GM12878 (cell line): ENCODE measurements around the gene ARCN1. TPM values are rescaled to one million over a fixed set of nuclear protein-coding genes. Genes with fewer than 3 reads are reported as not detected.

Source experiments
- ATAC-seq: fragments of 200-7000 bp; cut with Tn5 transposase; 3 replicates; pipeline ENCODE4 v1.9.1; 2020; ENCODE audit warnings: mild to moderate bottlenecking, moderate library complexity
- BruUV-seq: library from RNA; stranded (reverse); fragments of 400-500 nt; replicated peaks from 2 replicates; lab custom pipeline; 2021; lab: Mats Ljungman, UMichigan
- CTCF ChIA-PET: fragments of 300-600 bp; sonication (Branson Sonifier 250); formaldehyde crosslinking; extraction: SDS; loops from one replicate; lab custom pipeline; 2021; ENCODE audit warnings: inconsistent platforms; lab: Yijun Ruan, JAX
- POLR2A ChIA-PET: fragments of 350-600 bp; formaldehyde crosslinking; extraction: SDS; loops from one replicate; lab custom pipeline; 2021; ENCODE audit warnings: inconsistent platforms; lab: Charles Lee
- RAD21 ChIA-PET: fragments of 300-600 bp; sonication (Branson Sonifier 250); formaldehyde crosslinking; loops from one replicate; lab custom pipeline; 2023; ENCODE audit warnings: antibody characterized with exemption; ENCODE audit not compliant: unreplicated experiment; lab: Charles Lee
- SMC1A ChIA-PET: fragments of 300-600 bp; sonication (Branson Sonifier 250); formaldehyde crosslinking; loops from one replicate; lab custom pipeline; 2023; ENCODE audit not compliant: unreplicated experiment, uncharacterized antibody; lab: Charles Lee
- DNase-seq: peaks from one replicate; pipeline ENCODE4 v3.0.0-alpha.2; 2011; ENCODE audit warnings: low read depth, low spot score
- FAIRE-seq: peaks from 3 replicates; lab custom pipeline; 2011; peaks lifted over from hg19 to GRCh38; lab: Jason Lieb, UNC
- H2AFZ ChIP-seq: 2 replicates; pipeline ENCODE4 v1.6.0; 2011; ENCODE audit warnings: low read depth, low read length, control low read depth; ENCODE audit not compliant: control insufficient read depth
- H3K27ac ChIP-seq: 2 replicates; pipeline ENCODE4 v1.5.1; 2011; ENCODE audit warnings: control low read depth; ENCODE audit not compliant: control insufficient read depth, insufficient read depth
- H3K27me3 ChIP-seq, 2 experiments: replicated peaks in 1 of 2; 2 replicates each; pipeline versions ENCODE4 v1.6.0 to v1.6.1; 2011; ENCODE audit warnings: low read length in 1 of 2; ENCODE audit not compliant: control insufficient read depth in 2 of 2, insufficient read depth in 2 of 2
- H3K36me3 ChIP-seq, 2 experiments: 2 replicates each; pipeline ENCODE4 v1.5.1; 2011; ENCODE audit warnings: low read length in 1 of 2; ENCODE audit not compliant: control insufficient read depth in 2 of 2, insufficient read depth in 2 of 2
- H3K4me1 ChIP-seq: 2 replicates; pipeline ENCODE4 v1.6.1; 2011; ENCODE audit warnings: mild to moderate bottlenecking, low read length, moderate library complexity, mixed read lengths; ENCODE audit not compliant: control insufficient read depth, insufficient read depth
- H3K4me2 ChIP-seq: 2 replicates; pipeline ENCODE4 v1.6.0; 2011; ENCODE audit warnings: control low read depth; ENCODE audit not compliant: control insufficient read depth, insufficient read depth
- H3K4me3 ChIP-seq: fragments of 200-600 bp; sonication (generic); 2 replicates; pipeline ENCODE4 v1.5.1; 2016
- H3K79me2 ChIP-seq: 2 replicates; pipeline ENCODE4 v1.6.0; 2011; ENCODE audit warnings: low read length; ENCODE audit not compliant: control insufficient read depth, insufficient read depth
- H3K9ac ChIP-seq: 2 replicates; pipeline ENCODE4 v1.8.0; 2011; ENCODE audit warnings: low read length, control low read depth, mixed read lengths; ENCODE audit not compliant: control insufficient read depth, insufficient read depth
- H3K9me3 ChIP-seq: replicated peaks from 3 replicates; pipeline ENCODE4 v1.5.1; 2011; ENCODE audit warnings: mild to moderate bottlenecking, low read length; ENCODE audit not compliant: control insufficient read depth, insufficient read depth
- H4K20me1 ChIP-seq: 2 replicates; pipeline ENCODE4 v1.6.0; 2011; ENCODE audit not compliant: control insufficient read depth, insufficient read depth
- MYB ChIP-seq: fragments of 150-350 bp; IDR thresholded peaks from 2 replicates; pipeline ENCODE4 v1.6.1; 2014; ENCODE audit warnings: mild to moderate bottlenecking, low read depth, low read length, borderline replicate concordance
- STAT1 ChIP-seq: fragments of 450-650 bp; conservative IDR thresholded peaks from 2 replicates; pipeline ENCODE4 v1.6.1; 2014; ENCODE audit warnings: antibody characterized with exemption, mild to moderate bottlenecking
- ZNF274 ChIP-seq: IDR thresholded peaks from one replicate; pipeline ENCODE4 v1.8.0; 2011; ENCODE audit not compliant: insufficient read length, insufficient read depth
- in situ Hi-C: fragments of 300-500 bp; cut with MboI; formaldehyde crosslinking; loops from 9 replicates; pipeline ENCODE4 v1.14.3; 2018; ENCODE audit warnings: mixed read lengths
- intact Hi-C: fragments of 100-400 bp; cut with micrococcal nuclease; formaldehyde crosslinking; loops from one replicate; pipeline ENCODE4 v1.14.2; 2022; ENCODE audit not compliant: unreplicated experiment
- polyA plus RNA-seq, 11 experiments: library from polyadenylated mRNA; depleted of rRNA in 4 of 11; unstranded in 6 of 11; stranded (reverse) in 5 of 11; fragments of >200 nt; fragmentation: Nextera tagmentation in 4 of 11; fragmentation: Illumina TruSeq in 1 of 11; extraction: Ambion mirVana in 4 of 11; extraction: Trizol in 1 of 11; gene quantifications; 1 replicate in 1 of 11; 2 replicates in 10 of 11; pipeline versions ENCODE4 v1.2.1 to v1.2.3, GENCODE V29; 2011 to 2016; ENCODE audit warnings: inconsistent platforms in 2 of 11, missing spikeins in 2 of 11, low read depth in 1 of 11
- total RNA-seq, 4 experiments: library from RNA; depleted of rRNA in 3 of 4; stranded (reverse); fragments of >200 nt in 3 of 4; fragmentation: Illumina TruSeq in 1 of 4; extraction: Trizol in 1 of 4; gene quantifications; 2 replicates each; pipeline versions ENCODE4 v1.2.1 to v1.2.3, GENCODE V29; 2013 to 2021
- TF ChIP-seq, protein P1 (sequence below): IDR thresholded peaks from 2 replicates; pipeline ENCODE4 v1.6.1; 2012; ENCODE audit warnings: mild to moderate bottlenecking, low read depth, low read length

Gene ARCN1
- total and polyA plus RNA-seq, 10 of the 15 experiments (the other 5 are each of a cell fraction or from before 2014, with no cell fraction given): 33.3 to 172 (median 106) TPM

DNA sequence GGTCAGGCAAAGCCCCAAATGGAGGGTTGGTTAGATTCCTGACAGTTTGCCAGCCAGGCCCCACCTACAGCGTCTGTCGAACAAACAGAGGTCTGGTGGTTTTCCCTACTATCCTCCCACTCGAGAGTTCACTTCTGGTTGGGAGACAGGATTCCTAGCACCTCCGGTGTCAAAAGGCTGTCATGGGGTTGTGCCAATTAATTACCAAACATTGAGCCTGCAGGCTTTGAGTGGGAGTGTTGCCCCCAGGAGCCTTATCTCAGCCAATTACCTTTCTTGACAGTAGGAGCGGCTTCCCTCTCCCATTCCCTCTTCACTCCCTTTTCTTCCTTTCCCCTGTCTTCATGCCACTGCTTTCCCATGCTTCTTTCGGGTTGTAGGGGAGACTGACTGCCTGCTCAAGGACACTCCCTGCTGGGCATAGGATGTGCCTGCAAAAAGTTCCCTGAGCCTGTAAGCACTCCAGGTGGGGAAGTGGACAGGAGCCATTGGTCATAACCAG is 49.6 kb upstream of the ARCN1 start (continued):
- TF ChIP-seq, protein P1, sequence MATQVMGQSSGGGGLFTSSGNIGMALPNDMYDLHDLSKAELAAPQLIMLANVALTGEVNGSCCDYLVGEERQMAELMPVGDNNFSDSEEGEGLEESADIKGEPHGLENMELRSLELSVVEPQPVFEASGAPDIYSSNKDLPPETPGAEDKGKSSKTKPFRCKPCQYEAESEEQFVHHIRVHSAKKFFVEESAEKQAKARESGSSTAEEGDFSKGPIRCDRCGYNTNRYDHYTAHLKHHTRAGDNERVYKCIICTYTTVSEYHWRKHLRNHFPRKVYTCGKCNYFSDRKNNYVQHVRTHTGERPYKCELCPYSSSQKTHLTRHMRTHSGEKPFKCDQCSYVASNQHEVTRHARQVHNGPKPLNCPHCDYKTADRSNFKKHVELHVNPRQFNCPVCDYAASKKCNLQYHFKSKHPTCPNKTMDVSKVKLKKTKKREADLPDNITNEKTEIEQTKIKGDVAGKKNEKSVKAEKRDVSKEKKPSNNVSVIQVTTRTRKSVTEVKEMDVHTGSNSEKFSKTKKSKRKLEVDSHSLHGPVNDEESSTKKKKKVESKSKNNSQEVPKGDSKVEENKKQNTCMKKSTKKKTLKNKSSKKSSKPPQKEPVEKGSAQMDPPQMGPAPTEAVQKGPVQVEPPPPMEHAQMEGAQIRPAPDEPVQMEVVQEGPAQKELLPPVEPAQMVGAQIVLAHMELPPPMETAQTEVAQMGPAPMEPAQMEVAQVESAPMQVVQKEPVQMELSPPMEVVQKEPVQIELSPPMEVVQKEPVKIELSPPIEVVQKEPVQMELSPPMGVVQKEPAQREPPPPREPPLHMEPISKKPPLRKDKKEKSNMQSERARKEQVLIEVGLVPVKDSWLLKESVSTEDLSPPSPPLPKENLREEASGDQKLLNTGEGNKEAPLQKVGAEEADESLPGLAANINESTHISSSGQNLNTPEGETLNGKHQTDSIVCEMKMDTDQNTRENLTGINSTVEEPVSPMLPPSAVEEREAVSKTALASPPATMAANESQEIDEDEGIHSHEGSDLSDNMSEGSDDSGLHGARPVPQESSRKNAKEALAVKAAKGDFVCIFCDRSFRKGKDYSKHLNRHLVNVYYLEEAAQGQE: no peak
- no peak for TF ChIP-seq ZNF274
- TF ChIP-seq STAT1: no peak
- TF ChIP-seq, all 136 proteins: peak for 2

DNA sequence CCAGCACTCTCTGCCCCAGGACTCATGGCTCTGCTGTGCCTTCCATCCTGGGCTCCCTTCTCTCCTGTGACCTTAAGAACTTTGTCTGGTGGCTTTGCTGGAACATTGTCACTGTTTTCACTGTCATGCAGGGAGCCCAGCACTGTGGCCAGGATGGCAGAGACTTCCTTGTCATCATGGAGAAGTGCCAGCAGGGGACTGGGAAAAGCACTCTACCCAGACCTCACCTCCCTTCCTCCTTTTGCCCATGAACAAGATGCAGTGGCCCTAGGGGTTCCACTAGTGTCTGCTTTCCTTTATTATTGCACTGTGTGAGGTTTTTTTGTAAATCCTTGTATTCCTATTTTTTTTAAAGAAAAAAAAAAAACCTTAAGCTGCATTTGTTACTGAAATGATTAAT is 47.9 kb upstream of the ARCN1 start:
- POLR2A ChIA-PET: interaction anchor here (0.6 kb wide), 2 partner anchors 61 to 139 kb away, joined by 3 read pairs; no protein-coding TSS in a partner anchor
- RAD21 ChIA-PET: no interaction called here
- Histone ChIP-seq H3K9ac (no peak overlapping the region), H3K4me1 (no peaks in the 10 kb centered on the region), H2AFZ (no peak overlapping the region), H3K4me3 (no peak overlapping the region), H3K79me2 (no peaks in the 10 kb centered on the region), H4K20me1 (no peaks in the 10 kb centered on the region; the same call in 1 of the 2 replicates), H3K9me3 (no peaks in the 10 kb centered on the region), H3K36me3 (peaks cover 20 to 30% of the 10 kb centered on the region in 2 experiments)
- BruUV-seq: no TSS peak
- CTCF ChIA-PET: interaction anchor here (0.6 to 0.9 kb wide), 2 partner anchors 19 to 24 kb away, joined by 3 read pairs; no protein-coding TSS in a partner anchor
- in situ Hi-C loops (no loop called here), intact Hi-C loops (no loop called here)
- ATAC-seq: no peak
- no peak for TF ChIP-seq MYB
- TF ChIP-seq, all 136 proteins: peak for 0
- SMC1A ChIA-PET: no interaction called here
- H3K27me3 ChIP-seq: no peaks in the 10 kb centered on the region
- DNase-seq (no peak), FAIRE-seq (no peak)
- no peak overlapping the region for H3K4me2 ChIP-seq
- no peak overlapping the region for H3K27ac ChIP-seq
